GM12874 (cell line): ENCODE measurements around the gene KLHL21.

Experiments
- TF ChIP-seq, protein P1 (sequence below): IDR thresholded peaks from 2 replicates; pipeline ENCODE4 v1.5.1; 2011; ENCODE audit warnings: low read depth, mild to moderate bottlenecking, control low read depth, low read length, moderate library complexity; ENCODE audit not compliant: insufficient read depth

KLHL21 gene

DNA sequence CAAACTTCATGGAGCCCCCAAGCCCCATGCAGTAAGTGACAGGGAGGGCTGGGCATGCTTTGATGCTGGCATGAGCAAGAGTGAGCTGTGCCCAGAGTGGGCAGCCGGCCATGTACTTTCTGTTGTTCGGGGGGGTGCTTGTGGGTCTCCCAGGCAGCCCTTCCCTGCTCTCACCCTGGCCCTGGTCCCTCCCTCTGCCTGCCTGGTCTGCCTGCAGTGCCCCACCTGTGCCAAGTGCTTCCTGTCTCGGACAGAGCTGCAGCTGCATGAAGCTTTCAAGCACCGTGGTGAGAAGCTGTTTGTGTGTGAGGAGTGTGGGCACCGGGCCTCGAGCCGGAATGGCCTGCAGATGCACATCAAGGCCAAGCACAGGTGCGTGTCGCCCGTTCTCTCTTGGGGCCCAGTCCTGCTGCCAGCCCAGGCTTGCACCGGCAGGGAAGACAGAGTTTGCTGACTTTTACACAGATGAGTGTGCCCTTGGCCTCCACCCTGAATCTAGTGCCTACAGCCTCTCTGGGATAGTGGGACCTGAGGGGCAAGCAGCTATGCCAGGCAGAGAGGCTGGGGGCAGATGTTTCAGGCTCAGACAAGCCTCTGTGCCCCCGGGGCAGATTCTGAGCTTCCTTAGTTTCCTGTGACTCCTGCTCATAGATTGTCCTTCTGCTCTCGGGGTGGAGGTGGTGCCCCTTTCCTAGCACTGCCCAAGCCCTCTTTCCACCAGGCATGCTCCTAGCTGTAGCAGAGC is 15.2 kb downstream of the KLHL21 start:
- TF ChIP-seq, protein P1, sequence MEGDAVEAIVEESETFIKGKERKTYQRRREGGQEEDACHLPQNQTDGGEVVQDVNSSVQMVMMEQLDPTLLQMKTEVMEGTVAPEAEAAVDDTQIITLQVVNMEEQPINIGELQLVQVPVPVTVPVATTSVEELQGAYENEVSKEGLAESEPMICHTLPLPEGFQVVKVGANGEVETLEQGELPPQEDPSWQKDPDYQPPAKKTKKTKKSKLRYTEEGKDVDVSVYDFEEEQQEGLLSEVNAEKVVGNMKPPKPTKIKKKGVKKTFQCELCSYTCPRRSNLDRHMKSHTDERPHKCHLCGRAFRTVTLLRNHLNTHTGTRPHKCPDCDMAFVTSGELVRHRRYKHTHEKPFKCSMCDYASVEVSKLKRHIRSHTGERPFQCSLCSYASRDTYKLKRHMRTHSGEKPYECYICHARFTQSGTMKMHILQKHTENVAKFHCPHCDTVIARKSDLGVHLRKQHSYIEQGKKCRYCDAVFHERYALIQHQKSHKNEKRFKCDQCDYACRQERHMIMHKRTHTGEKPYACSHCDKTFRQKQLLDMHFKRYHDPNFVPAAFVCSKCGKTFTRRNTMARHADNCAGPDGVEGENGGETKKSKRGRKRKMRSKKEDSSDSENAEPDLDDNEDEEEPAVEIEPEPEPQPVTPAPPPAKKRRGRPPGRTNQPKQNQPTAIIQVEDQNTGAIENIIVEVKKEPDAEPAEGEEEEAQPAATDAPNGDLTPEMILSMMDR, result no peak

DNA sequence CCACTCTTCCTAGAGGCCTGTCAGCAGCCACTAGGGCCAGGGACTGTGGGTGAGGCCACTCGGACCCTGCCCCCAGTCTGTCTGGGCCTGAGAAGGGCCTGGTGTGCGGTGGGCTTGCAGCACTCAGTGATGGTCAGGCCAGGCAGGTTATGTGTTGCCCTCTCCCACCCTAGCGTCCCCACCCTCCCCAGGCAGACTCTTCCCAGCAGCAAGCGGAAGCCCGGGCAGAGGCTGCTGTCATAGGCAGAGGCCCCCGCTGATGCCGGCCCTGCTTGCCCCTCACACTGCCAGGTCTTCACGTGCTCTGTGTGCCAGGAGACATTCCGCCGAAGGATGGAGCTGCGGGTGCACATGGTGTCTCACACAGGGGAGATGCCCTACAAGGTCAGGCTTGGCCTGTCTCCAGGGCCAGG is 16.3 kb downstream of the KLHL21 start:
- TF ChIP-seq, protein P1, result no peak

DNA sequence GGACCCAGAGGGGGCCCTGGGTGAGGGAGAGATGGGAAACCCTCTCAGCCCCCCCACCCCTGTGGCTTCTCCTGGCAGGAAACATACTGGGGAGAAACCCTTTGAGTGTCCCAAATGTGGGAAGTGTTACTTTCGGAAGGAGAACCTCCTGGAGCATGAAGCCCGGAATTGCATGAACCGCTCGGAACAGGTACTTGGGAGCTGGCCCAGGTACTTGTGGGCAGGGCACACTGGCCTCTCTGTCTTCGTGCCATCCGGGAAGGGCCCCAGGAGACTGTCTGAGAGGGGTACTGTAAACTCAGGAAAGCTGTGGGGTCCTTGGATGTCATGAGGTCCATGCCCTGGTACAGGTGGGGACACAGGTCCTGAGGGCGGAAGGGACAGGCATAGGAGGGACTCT is 16.8 kb downstream of the KLHL21 start:
- TF ChIP-seq, protein P1, result no peak

DNA sequence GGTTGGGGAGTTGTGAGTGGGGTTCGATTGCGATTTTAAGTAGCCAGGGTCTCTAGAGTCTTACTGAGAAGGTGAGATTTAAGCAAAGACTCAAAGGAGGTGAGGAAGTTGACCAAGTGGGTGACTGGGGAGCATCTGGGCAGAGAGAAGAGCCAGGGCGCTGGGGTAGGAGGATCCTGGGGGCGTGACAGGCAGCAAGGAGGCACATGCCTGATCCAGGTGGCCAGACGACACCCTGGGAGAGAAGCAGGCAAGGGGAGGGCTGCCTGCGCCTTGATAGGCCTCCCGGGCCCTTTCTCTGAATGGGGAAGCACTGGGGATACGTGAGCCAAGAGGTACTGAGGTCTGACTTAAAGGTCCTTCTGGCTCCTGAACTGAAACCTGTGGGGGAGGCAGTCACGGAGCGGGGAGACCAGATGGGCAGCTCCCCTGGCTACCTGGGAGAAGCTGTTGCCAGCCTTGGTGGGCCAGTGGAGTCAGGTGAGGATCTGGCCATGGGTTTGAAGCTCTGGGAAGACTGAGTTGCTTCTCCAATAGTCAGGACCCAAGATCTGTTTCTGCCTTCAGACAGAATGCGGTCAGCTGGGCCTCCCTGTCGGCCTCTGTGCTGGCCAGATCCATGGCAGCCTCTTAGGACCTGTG is 17.5 kb downstream of the KLHL21 start:
- TF ChIP-seq, protein P1, result no peak

DNA sequence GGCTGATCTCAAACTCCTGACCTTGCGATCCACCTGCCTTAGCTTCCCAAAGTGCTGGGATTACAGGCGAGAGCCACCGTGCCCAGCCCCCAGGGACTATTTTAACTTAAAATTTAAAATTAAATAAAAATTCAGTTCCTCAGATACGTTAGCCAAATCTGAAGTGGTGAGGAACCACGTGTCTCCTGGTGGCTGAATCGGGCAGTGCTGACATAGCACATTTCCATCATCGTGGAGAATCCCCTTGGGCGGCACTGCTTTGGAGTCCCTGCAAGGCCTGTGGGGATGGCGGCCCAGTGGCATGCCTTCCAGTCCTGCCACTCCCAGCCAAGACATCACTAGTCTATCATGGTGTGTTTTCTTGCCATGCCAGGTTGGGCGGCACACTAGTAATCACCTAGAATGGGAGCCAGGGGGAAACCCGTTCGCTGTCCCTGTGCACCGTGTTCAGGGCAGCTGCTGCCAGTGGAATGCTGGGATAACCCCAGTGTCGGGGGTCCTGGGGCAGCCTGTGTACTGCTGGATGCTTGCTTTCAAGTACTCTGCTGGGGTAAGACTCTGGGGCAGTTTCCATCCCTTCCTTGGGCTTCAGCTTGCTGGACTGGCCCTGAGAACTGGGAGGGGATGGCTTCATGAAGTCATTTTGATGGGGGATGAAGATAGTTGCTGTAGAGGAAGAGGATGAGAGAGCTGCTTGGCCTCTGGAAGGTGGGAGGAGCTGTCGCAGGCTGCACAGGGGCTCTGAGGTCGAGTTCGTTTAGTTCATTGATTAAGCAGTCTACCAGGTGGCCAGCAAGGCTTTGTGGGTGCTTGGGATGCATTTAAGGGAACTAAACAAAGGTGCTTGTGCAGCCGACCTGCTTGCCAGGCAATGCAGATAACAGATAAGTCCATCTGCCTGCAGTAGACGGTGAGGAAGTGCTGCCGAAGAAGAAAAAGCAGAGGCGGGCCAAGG is 18.3 kb downstream of the KLHL21 start:
- TF ChIP-seq, protein P1, result no peak

DNA sequence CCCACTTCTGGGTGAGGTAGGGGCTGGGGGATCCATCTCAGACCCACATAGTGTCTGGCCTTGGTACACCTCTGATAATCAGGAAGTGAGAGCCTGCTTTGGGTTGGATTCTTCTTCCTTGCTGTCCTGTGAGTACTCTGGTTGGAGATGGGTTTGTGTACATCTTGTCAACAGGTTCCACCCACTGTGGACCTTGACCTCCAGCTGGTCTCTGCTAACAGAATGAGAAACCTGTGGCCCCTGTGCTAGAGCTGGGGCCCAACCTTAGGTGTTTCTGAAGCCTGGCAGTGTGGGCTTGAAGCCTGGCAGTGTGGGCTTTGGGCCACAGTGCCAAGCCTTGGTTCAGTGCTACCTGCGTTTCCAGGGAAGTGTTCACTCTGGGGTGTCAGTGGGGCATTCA is 20.3 kb downstream of the KLHL21 start:
- TF ChIP-seq, protein P1, result no peak
